Muscle of arm (tissue), 12 donors: ENCODE measurements around the gene SNUPN. TPM values are rescaled to one million over a fixed set of nuclear protein-coding genes. Genes with fewer than 3 reads are reported as not detected.

Source experiments
- polyA plus RNA-seq, 12 donors: library from polyadenylated mRNA; unstranded; fragments of 120-200 nt; gene quantifications; one replicate each; pipeline ENCODE4 v1.2.1, GENCODE V29; 2013; ENCODE audit not compliant: insufficient read length in 12 of 12

The SNUPN gene
- polyA plus RNA-seq, 12 donors = 18.0 to 27.3 (median 21.4) TPM; not detected in 1

Other genes with a start within 250 kb of the SNUPN start
- gene SIN3A, start 174.0 kb downstream of the SNUPN start, polyA plus RNA-seq = 10 to 100 TPM in 11 of 12 donors, not detected in 1; 29.6 to 50.8 (median 31.9) TPM
- 10 to 100 TPM in 11 of 12 donors, not detected in 1; 16.4 to 31.9 (median 23.4) TPM for gene PTPN9, start 46.4 kb downstream of the SNUPN start, polyA plus RNA-seq
- 10 to 100 TPM in 11 of 12 donors, not detected in 1; 28.1 to 36.4 (median 30.2) TPM for gene IMP3, start 14.5 kb upstream of the SNUPN start, polyA plus RNA-seq
- 10 to 100 TPM in 11 of 12 donors, not detected in 1; 12.3 to 22.7 (median 15.0) TPM for gene SNX33, start 22.2 kb upstream of the SNUPN start, polyA plus RNA-seq
- gene CSPG4, start 87.1 kb upstream of the SNUPN start, polyA plus RNA-seq = 100 to 1,000 TPM in 2 of 12 donors, 10 to 100 TPM in 9, not detected in 1; 44.2 to 157 (median 72.2) TPM
- gene UBE2Q2, start 217.7 kb upstream of the SNUPN start, polyA plus RNA-seq = 10 to 100 TPM in 11 of 12 donors, not detected in 1; 49.3 to 69.9 (median 60.6) TPM